Measurements from ENCODE around the gene MT1F.
"Not testable (repeated sequence)": the region's sequence is repeated elsewhere in the genome, so short reads cannot be mapped to it uniquely, and the experiment has no call there.

MT1F gene

DNA sequence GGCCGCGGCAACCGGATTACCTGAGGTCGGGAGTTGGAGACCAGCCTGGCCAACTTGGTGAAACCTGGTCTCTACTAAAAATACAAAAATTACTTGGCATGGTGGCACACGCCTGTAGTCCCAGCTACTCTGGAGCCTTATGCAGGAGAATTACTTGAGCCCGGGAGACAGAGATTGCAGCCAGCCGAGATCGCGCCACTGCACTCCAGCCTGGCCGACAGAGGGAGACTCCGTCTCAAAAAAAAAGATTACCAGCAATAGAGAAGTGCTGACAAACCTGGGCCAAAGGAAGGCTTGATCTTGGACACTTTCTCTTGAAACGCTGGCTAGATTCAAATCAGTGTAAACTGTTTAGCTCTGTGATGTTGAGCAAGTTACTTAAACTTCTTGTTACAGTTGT lies 16.2 kb downstream of the MT1F start:
- Histone ChIP-seq H3K27ac (ENCODE audit: low read depth, low read length) (no peak overlapping the region), H2AFZ (ENCODE audit: low read depth, low read length, severe bottlenecking) (no peak overlapping the region), H3K4me2 (ENCODE audit: low read depth, low read length, poor library complexity, severe bottlenecking) (no peak overlapping the region), H4K20me1 (ENCODE audit: low read depth, low read length) (no peaks in the 10 kb centered on the region), H3K9me2 (replicated peaks; ENCODE audit: insufficient read depth, low read length) (no peaks in the 10 kb centered on the region), H3K79me2 (ENCODE audit: insufficient read depth, low read length) (no peaks in the 10 kb centered on the region), H3K27me3 (ENCODE audit: low read length) (no peaks in the 10 kb centered on the region), H3K9ac (ENCODE audit: low read length) (no peak overlapping the region), H3K36me3 (ENCODE audit: low read length) (no peaks in the 10 kb centered on the region), H3F3A (ENCODE audit: insufficient read depth) (no peaks in the 10 kb centered on the region), H3K9me3 (ENCODE audit: insufficient read depth, low read length) (no peaks in the 10 kb centered on the region), H3K4me3 (ENCODE audit: insufficient read depth, low read length, poor library complexity, severe bottlenecking) (no peak overlapping the region)
- TF ChIP-seq, protein P1, sequence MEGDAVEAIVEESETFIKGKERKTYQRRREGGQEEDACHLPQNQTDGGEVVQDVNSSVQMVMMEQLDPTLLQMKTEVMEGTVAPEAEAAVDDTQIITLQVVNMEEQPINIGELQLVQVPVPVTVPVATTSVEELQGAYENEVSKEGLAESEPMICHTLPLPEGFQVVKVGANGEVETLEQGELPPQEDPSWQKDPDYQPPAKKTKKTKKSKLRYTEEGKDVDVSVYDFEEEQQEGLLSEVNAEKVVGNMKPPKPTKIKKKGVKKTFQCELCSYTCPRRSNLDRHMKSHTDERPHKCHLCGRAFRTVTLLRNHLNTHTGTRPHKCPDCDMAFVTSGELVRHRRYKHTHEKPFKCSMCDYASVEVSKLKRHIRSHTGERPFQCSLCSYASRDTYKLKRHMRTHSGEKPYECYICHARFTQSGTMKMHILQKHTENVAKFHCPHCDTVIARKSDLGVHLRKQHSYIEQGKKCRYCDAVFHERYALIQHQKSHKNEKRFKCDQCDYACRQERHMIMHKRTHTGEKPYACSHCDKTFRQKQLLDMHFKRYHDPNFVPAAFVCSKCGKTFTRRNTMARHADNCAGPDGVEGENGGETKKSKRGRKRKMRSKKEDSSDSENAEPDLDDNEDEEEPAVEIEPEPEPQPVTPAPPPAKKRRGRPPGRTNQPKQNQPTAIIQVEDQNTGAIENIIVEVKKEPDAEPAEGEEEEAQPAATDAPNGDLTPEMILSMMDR (IDR thresholded peaks at IDR 0.05; ENCODE audit: insufficient read depth, low read length, poor library complexity, severe bottlenecking): no peak
- no peak for TF ChIP-seq EZH2phosphoT487 (conservative IDR thresholded peaks at IDR 0.05; ENCODE audit: low read length)

- not testable (repeated sequence) for H3K9me2 ChIP-seq (replicated peaks; ENCODE audit: insufficient read depth, low read length); H3K9me3 ChIP-seq (ENCODE audit: insufficient read depth, low read length); H3K27me3 ChIP-seq (ENCODE audit: low read length); H3K9ac ChIP-seq (ENCODE audit: low read length); H3K36me3 ChIP-seq (ENCODE audit: low read length); H3K27ac ChIP-seq (ENCODE audit: low read depth, low read length); H3K4me2 ChIP-seq (ENCODE audit: low read depth, low read length, poor library complexity, severe bottlenecking); H4K20me1 ChIP-seq (ENCODE audit: low read depth, low read length); H3K4me3 ChIP-seq (ENCODE audit: insufficient read depth, low read length, poor library complexity, severe bottlenecking); H3K79me2 ChIP-seq (ENCODE audit: insufficient read depth, low read length); H2AFZ ChIP-seq (ENCODE audit: low read depth, low read length, severe bottlenecking); H3F3A ChIP-seq (ENCODE audit: insufficient read depth)
Observed at GRCh38 chr16:56674570-56674969, 16.8 kb downstream of the MT1F start.

GRCh38 chr16:56675685-56676210 lies 18.0 kb downstream of the MT1F start:
- Histone ChIP-seq H3K9ac (ENCODE audit: low read length) (no peak overlapping the region), H2AFZ (ENCODE audit: low read depth, low read length, severe bottlenecking) (no peak overlapping the region), H3K9me3 (ENCODE audit: insufficient read depth, low read length) (no peaks in the 10 kb centered on the region), H4K20me1 (ENCODE audit: low read depth, low read length) (no peaks in the 10 kb centered on the region), H3K4me2 (ENCODE audit: low read depth, low read length, poor library complexity, severe bottlenecking) (no peak overlapping the region), H3K4me3 (ENCODE audit: insufficient read depth, low read length, poor library complexity, severe bottlenecking) (no peak overlapping the region), H3K79me2 (ENCODE audit: insufficient read depth, low read length) (no peaks in the 10 kb centered on the region), H3K9me2 (replicated peaks; ENCODE audit: insufficient read depth, low read length) (no peaks in the 10 kb centered on the region), H3F3A (ENCODE audit: insufficient read depth) (no peaks in the 10 kb centered on the region), H3K27ac (ENCODE audit: low read depth, low read length) (no peak overlapping the region), H3K27me3 (ENCODE audit: low read length) (no peaks in the 10 kb centered on the region), H3K36me3 (ENCODE audit: low read length) (no peaks in the 10 kb centered on the region)
- TF ChIP-seq, protein P1 (IDR thresholded peaks at IDR 0.05; ENCODE audit: insufficient read depth, low read length, poor library complexity, severe bottlenecking): no peak
- TF ChIP-seq EZH2phosphoT487 (conservative IDR thresholded peaks at IDR 0.05; ENCODE audit: low read length): no peak

DNA sequence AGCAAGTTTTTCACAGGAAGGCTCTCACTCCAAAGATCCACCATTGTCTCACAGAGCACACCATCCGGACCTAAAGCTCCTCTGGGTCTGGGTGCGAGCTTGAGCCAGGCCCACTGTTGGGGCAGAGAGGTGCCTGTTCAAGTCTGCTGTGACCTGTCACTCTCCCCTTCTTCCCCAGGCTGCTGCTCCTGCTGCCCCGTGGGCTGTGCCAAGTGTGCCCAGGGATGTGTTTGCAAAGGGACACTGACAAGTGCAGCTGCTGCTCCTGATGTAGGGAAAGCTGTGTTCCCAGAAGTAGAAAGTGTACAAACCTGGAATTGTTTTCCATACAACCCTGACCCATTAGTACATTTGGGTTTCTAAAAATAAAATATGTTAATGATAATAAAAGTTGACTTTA lies 19.7 kb downstream of the MT1F start:
- Histone ChIP-seq H3K27ac (ENCODE audit: low read depth, low read length) (no peak overlapping the region), H3K4me2 (ENCODE audit: low read depth, low read length, poor library complexity, severe bottlenecking) (no peak overlapping the region), H3F3A (ENCODE audit: insufficient read depth) (no peaks in the 10 kb centered on the region), H3K79me2 (ENCODE audit: insufficient read depth, low read length) (no peaks in the 10 kb centered on the region), H2AFZ (ENCODE audit: low read depth, low read length, severe bottlenecking) (no peak overlapping the region), H3K27me3 (ENCODE audit: low read length) (no peaks in the 10 kb centered on the region), H3K9me2 (replicated peaks; ENCODE audit: insufficient read depth, low read length) (no peaks in the 10 kb centered on the region), H4K20me1 (ENCODE audit: low read depth, low read length) (no peaks in the 10 kb centered on the region), H3K36me3 (ENCODE audit: low read length) (no peaks in the 10 kb centered on the region), H3K9me3 (ENCODE audit: insufficient read depth, low read length) (no peaks in the 10 kb centered on the region), H3K4me3 (ENCODE audit: insufficient read depth, low read length, poor library complexity, severe bottlenecking) (no peak overlapping the region), H3K9ac (ENCODE audit: low read length) (no peak overlapping the region)
- no peak for TF ChIP-seq EZH2phosphoT487 (conservative IDR thresholded peaks at IDR 0.05; ENCODE audit: low read length)
- TF ChIP-seq, protein P1 (IDR thresholded peaks at IDR 0.05; ENCODE audit: insufficient read depth, low read length, poor library complexity, severe bottlenecking): no peak
